Islet of Langerhans (tissue), 1 donor: ENCODE measurements around the gene TAF11L14.

ENCODE experiments used
- FAIRE-seq: peaks from one replicate; lab custom pipeline; 2011; peaks lifted over from hg19 to GRCh38; lab: Jason Lieb, UNC

The TAF11L14 gene

GRCh38 chr5:17679597-17680203 lies 45.4 kb downstream of the TAF11L14 start:
- FAIRE-seq: no peak

GRCh38 chr5:17680737-17681136 lies 46.5 kb downstream of the TAF11L14 start:
- FAIRE-seq: no peak
